CD14-positive monocyte (primary cell): ENCODE measurements around the gene DOCK3. TPM values are rescaled to one million over a fixed set of nuclear protein-coding genes. Genes with fewer than 3 reads are reported as not detected.

Experiments used
- DNase-seq, 3 donors: peaks; one replicate each; pipeline ENCODE4 v3.0.0-alpha.2; 2011 to 2022
- H2AFZ ChIP-seq: 2 replicates; pipeline ENCODE4 v1.6.0; 2012; ENCODE audit warnings: mild to moderate bottlenecking, low read depth, low read length, inconsistent platforms; ENCODE audit not compliant: insufficient read depth, poor library complexity, severe bottlenecking
- H3K27ac ChIP-seq, 2 donors: 1 replicate in 1 of 2; 2 replicates in 1 of 2; pipeline ENCODE4 v1.5.1; 2012 to 2013; ENCODE audit warnings: low read length in 2 of 2, control low read depth in 1 of 2, inconsistent platforms in 1 of 2, low read depth in 1 of 2, mild to moderate bottlenecking in 1 of 2
- H3K27me3 ChIP-seq, 2 donors: one replicate each; pipeline versions ENCODE4 v1.6.0 to v1.6.1; 2011 to 2013; ENCODE audit warnings: low read length in 2 of 2; ENCODE audit not compliant: control insufficient read depth in 2 of 2, insufficient read depth in 2 of 2
- H3K36me3 ChIP-seq, 2 donors: replicated peaks in 1 of 2; 1 replicate in 1 of 2; 2 replicates in 1 of 2; pipeline versions ENCODE4 v1.5.1 to v1.6.1; 2012 to 2013; ENCODE audit warnings: low read length in 2 of 2, control low read depth in 1 of 2, inconsistent platforms in 1 of 2, mild to moderate bottlenecking in 1 of 2; ENCODE audit not compliant: insufficient read depth in 2 of 2, control insufficient read depth in 1 of 2
- H3K4me1 ChIP-seq, 2 donors: 1 replicate in 1 of 2; 2 replicates in 1 of 2; pipeline versions ENCODE4 v1.5.1 to v1.6.1; 2012 to 2013; ENCODE audit warnings: low read length in 2 of 2, control low read depth in 1 of 2, inconsistent platforms in 1 of 2, mild to moderate bottlenecking in 1 of 2, moderate library complexity in 1 of 2; ENCODE audit not compliant: insufficient read depth in 2 of 2, control insufficient read depth in 1 of 2
- H3K4me2 ChIP-seq: replicated peaks from 2 replicates; pipeline ENCODE3; 2012; ENCODE audit warnings: low read length, moderate library complexity, mild to moderate bottlenecking; ENCODE audit not compliant: poor library complexity, severe bottlenecking; ENCODE audit errors: extremely low read depth
- H3K4me3 ChIP-seq, 3 experiments: fragments of 200-600 bp in 1 of 3; sonication (generic) in 1 of 3; replicated peaks in 1 of 3; 1 replicate in 2 of 3; 2 replicates in 1 of 3; pipeline ENCODE4 v1.5.1; 2011 to 2013; ENCODE audit warnings: low read length in 3 of 3, mild to moderate bottlenecking in 3 of 3, control low read depth in 2 of 3, low read depth in 2 of 3, inconsistent platforms in 1 of 3, moderate library complexity in 1 of 3
- H3K79me2 ChIP-seq: 2 replicates; pipeline ENCODE4 v1.6.0; 2012; ENCODE audit warnings: mild to moderate bottlenecking, control low read depth, inconsistent platforms, low read length, moderate library complexity; ENCODE audit not compliant: insufficient read depth
- H3K9ac ChIP-seq: 2 replicates; pipeline ENCODE4 v1.6.0; 2017; ENCODE audit warnings: low read length, mild to moderate bottlenecking; ENCODE audit not compliant: insufficient read depth, poor library complexity, severe bottlenecking
- H3K9me3 ChIP-seq, 2 donors: replicated peaks in 1 of 2; 1 replicate in 1 of 2; 2 replicates in 1 of 2; pipeline versions ENCODE4 v1.5.1 to v1.6.1; 2012 to 2013; ENCODE audit warnings: low read length in 2 of 2, control low read depth in 1 of 2; ENCODE audit not compliant: control insufficient read depth in 1 of 2, insufficient read depth in 1 of 2
- H4K20me1 ChIP-seq: 2 replicates; pipeline ENCODE4 v1.6.0; 2012; ENCODE audit warnings: mild to moderate bottlenecking, low read length, control low read depth, moderate library complexity; ENCODE audit not compliant: insufficient read depth
- H3K27ac Mint-ChIP-seq, 7 donors: one replicate each; pipeline ENCODE4 v1.8.0; 2020; ENCODE audit warnings: mild to moderate bottlenecking in 7 of 7, mixed read lengths in 7 of 7, moderate library complexity in 6 of 7, inconsistent platforms in 2 of 7
- H3K27me3 Mint-ChIP-seq, 3 donors: one replicate each; pipeline ENCODE4 v1.8.0; 2021 to 2022; ENCODE audit warnings: low read depth in 3 of 3, mild to moderate bottlenecking in 3 of 3, mixed read lengths in 3 of 3, moderate library complexity in 3 of 3, inconsistent platforms in 1 of 3
- H3K36me3 Mint-ChIP-seq, 2 donors: one replicate each; pipeline ENCODE4 v1.8.0; 2020; ENCODE audit warnings: mixed read lengths in 2 of 2, inconsistent platforms in 1 of 2, mild to moderate bottlenecking in 1 of 2
- H3K4me1 Mint-ChIP-seq: one replicate; pipeline ENCODE4 v1.8.0; 2020; ENCODE audit warnings: mild to moderate bottlenecking, mixed read lengths
- H3K4me3 Mint-ChIP-seq, 2 donors: one replicate each; pipeline ENCODE4 v1.8.0; 2020; ENCODE audit warnings: mild to moderate bottlenecking in 2 of 2, mixed read lengths in 2 of 2, moderate library complexity in 1 of 2
- H3K9me3 Mint-ChIP-seq, 7 donors: one replicate each; pipeline ENCODE4 v1.8.0; 2020 to 2022; ENCODE audit warnings: mixed read lengths in 7 of 7, mild to moderate bottlenecking in 6 of 7, moderate library complexity in 6 of 7, inconsistent platforms in 2 of 7
- CTCF ChIP-seq: fragments of 200-600 bp; IDR thresholded peaks from one replicate; pipeline ENCODE4 v1.8.0; 2022; ENCODE audit warnings: antibody characterized with exemption, mild to moderate bottlenecking
- WGBS: methylation state at CpG from one replicate; pipeline ENCODE4 v1.1.5; 2013; ENCODE audit warnings: missing lambda C conversion rate; ENCODE audit not compliant: insufficient coverage; 5-methylcytosine and 5-hydroxymethylcytosine counted together
- intact Hi-C, 2 donors: fragments of 100-400 bp; cut with micrococcal nuclease; formaldehyde crosslinking; loops; one replicate each; pipeline versions ENCODE4 v1.15.0 to v1.15.1; 2023
- polyA plus RNA-seq, 3 donors: library from polyadenylated mRNA; depleted of rRNA in 1 of 3; unstranded in 2 of 3; stranded (reverse) in 1 of 3; fragments of 300-500 nt in 2 of 3; fragments of >200 nt in 1 of 3; fragmentation: Illumina TruSeq in 2 of 3; gene quantifications; 1 replicate in 2 of 3; 2 replicates in 1 of 3; pipeline ENCODE4 v1.2.3, GENCODE V29; 2012 to 2021

Gene DOCK3
- polyA plus RNA-seq, 3 donors = 0.03 TPM; not detected in 1

- no peak overlapping the region for H3K4me3 ChIP-seq
- H3K27me3 ChIP-seq = no peaks in the 10 kb centered on the region
- H3K27ac Mint-ChIP-seq = peak overlapping the region in 1 of 7 donors; percentile 63
- H4K20me1 ChIP-seq = peaks cover 2% of the 10 kb centered on the region
- no peak for DNase-seq
- H3K79me2 ChIP-seq = peaks cover 24% of the 10 kb centered on the region
- H3K27me3 Mint-ChIP-seq = peaks cover 2 to 11% (median 4%) of the 10 kb centered on the region in 3 donors
- H2AFZ ChIP-seq = no peak overlapping the region
- H3K9me3 ChIP-seq = no peaks in the 10 kb centered on the region
- no peaks in the 10 kb centered on the region for H3K9me3 Mint-ChIP-seq
- 97% methylated on average over 11 of the region's 15 CpGs for WGBS
- H3K9ac ChIP-seq = no peak overlapping the region
- no peak overlapping the region for H3K27ac ChIP-seq
- peaks cover 21% of the 10 kb centered on the region for H3K4me1 Mint-ChIP-seq
- no peaks in the 10 kb centered on the region for H3K36me3 Mint-ChIP-seq
- intact Hi-C loops = loop anchor here (5.0 to 10.0 kb wide), 2 partner anchors 302 to 1154 kb away; partner anchors contain the start of genes NT5DC2 (in 1 of the 2) and UQCC5 (in 1 of the 2)
- peaks cover 9 to 13% of the 10 kb centered on the region in 2 donors for H3K4me1 ChIP-seq
- no peak overlapping the region for H3K4me2 ChIP-seq
- TF ChIP-seq CTCF = no peak
- H3K4me3 Mint-ChIP-seq = peak overlapping the region in 1 of 2 donors; percentile 41
- no peaks in the 10 kb centered on the region for H3K36me3 ChIP-seq
Measured at GRCh38 chr3:51380601-51381332, 706.0 kb downstream of the DOCK3 start.

- H3K27me3 ChIP-seq = no peaks in the 10 kb centered on the region
- no peak overlapping the region for H3K27ac ChIP-seq
- no peak overlapping the region for H3K4me2 ChIP-seq
- peaks cover 5% of the 10 kb centered on the region for H4K20me1 ChIP-seq
- Mint-ChIP-seq H3K9me3 (no peaks in the 10 kb centered on the region), H3K27ac (no peak overlapping the region), H3K27me3 (peaks cover 1 to 10% (median 4%) of the 10 kb centered on the region in 3 donors), H3K4me3 (no peak overlapping the region), H3K36me3 (peaks cover 0 to 2% of the 10 kb centered on the region in 2 donors), H3K4me1 (peaks cover 27% of the 10 kb centered on the region)
- no peak for TF ChIP-seq CTCF
- peaks cover 14 to 18% of the 10 kb centered on the region in 2 donors for H3K4me1 ChIP-seq
- no peaks in the 10 kb centered on the region for H3K36me3 ChIP-seq
- H3K4me3 ChIP-seq = no peak overlapping the region
- no peaks in the 10 kb centered on the region for H3K9me3 ChIP-seq
- 100% methylated on average over 13 of the region's 18 CpGs for WGBS
- H3K79me2 ChIP-seq = peaks cover 29% of the 10 kb centered on the region
- no peak overlapping the region for H2AFZ ChIP-seq
- intact Hi-C loops = loop anchor here (5.0 to 10.0 kb wide), 2 partner anchors 301 to 1153 kb away; partner anchors contain the start of genes NT5DC2 (in 1 of the 2) and UQCC5 (in 1 of the 2)
- H3K9ac ChIP-seq = no peak overlapping the region
- DNase-seq = no peak
Measured at GRCh38 chr3:51381333-51381705, 706.6 kb downstream of the DOCK3 start.
